A673 (cell line): ENCODE data around the gene PRSS27. TPM values are rescaled to one million over a fixed set of nuclear protein-coding genes. Genes with fewer than 3 reads are reported as not detected.
"Not testable (repeated sequence)": the region's sequence is repeated elsewhere in the genome, so short reads cannot be mapped to it uniquely, and the experiment has no call there.

ENCODE experiments used
- BruUV-seq: library from RNA; stranded (reverse); fragments of 400-500 nt; replicated peaks from 2 replicates; lab custom pipeline; 2021; lab: Mats Ljungman, UMichigan
- CTCF ChIA-PET: fragments of 300-600 bp; sonication (Branson Sonifier 250); formaldehyde crosslinking; loops from one replicate; lab custom pipeline; 2022; ENCODE audit warnings: antibody characterized with exemption; lab: Charles Lee
- POLR2A ChIA-PET: fragments of 300-600 bp; sonication (Branson Sonifier 250); formaldehyde crosslinking; loops from one replicate; lab custom pipeline; 2022; ENCODE audit warnings: antibody characterized with exemption; ENCODE audit not compliant: low non-redundant PET; lab: Charles Lee
- DNase-seq: peaks from one replicate; pipeline ENCODE4 v3.0.0-alpha.2; 2015; ENCODE audit warnings: low spot score
- H3K27ac ChIP-seq: fragments of 200-600 bp; sonication (generic); 2 replicates; pipeline ENCODE4 v1.5.1; 2016; ENCODE audit warnings: mixed run types, low read depth, mild to moderate bottlenecking, mixed read lengths, antibody characterized with exemption, low read length; ENCODE audit not compliant: poor library complexity, severe bottlenecking
- H3K27me3 ChIP-seq: fragments of 200-600 bp; sonication (generic); replicated peaks from 2 replicates; pipeline ENCODE4 v1.6.1; 2017; ENCODE audit warnings: mixed run types, low read depth, mild to moderate bottlenecking, mixed read lengths, antibody characterized with exemption, low read length; ENCODE audit not compliant: insufficient read depth, poor library complexity
- H3K36me3 ChIP-seq: fragments of 200-600 bp; sonication (generic); 2 replicates; pipeline ENCODE4 v1.6.1; 2016; ENCODE audit warnings: mixed run types, mild to moderate bottlenecking, mixed read lengths, antibody characterized with exemption, low read length; ENCODE audit not compliant: insufficient read depth, poor library complexity, severe bottlenecking
- H3K4me1 ChIP-seq: fragments of 200-600 bp; sonication (generic); 2 replicates; pipeline ENCODE4 v1.6.1; 2017; ENCODE audit warnings: mixed run types, mild to moderate bottlenecking, mixed read lengths, antibody characterized with exemption, low read length; ENCODE audit not compliant: insufficient read depth, poor library complexity, severe bottlenecking
- H3K4me3 ChIP-seq: fragments of 200-600 bp; sonication (generic); 2 replicates; pipeline ENCODE4 v1.5.1; 2016; ENCODE audit warnings: low read depth, mixed run types, mild to moderate bottlenecking, mixed read lengths, low read length; ENCODE audit not compliant: poor library complexity, severe bottlenecking
- H3K9me3 ChIP-seq: fragments of 200-600 bp; sonication (generic); 2 replicates; pipeline ENCODE4 v1.6.1; 2016; ENCODE audit warnings: mixed run types, low read depth, mild to moderate bottlenecking, mixed read lengths, antibody characterized with exemption, low read length; ENCODE audit not compliant: poor library complexity, severe bottlenecking
- CTCF ChIP-seq: fragments of 300-800, 200-600 bp; sonication (generic); conservative IDR thresholded peaks from 2 replicates; pipeline ENCODE4 v1.5.1; 2017; ENCODE audit warnings: low read depth, mild to moderate bottlenecking, antibody characterized with exemption, low read length, moderate library complexity, mixed read lengths
- intact Hi-C: fragments of 100-400 bp; cut with micrococcal nuclease; formaldehyde crosslinking; loops from one replicate; pipeline ENCODE4 v1.10.0; 2022; ENCODE audit not compliant: unreplicated experiment
- total RNA-seq: library from RNA; stranded (reverse); gene quantifications from 2 replicates; pipeline ENCODE4 v1.2.3, GENCODE V29; 2021

Gene PRSS27
- total RNA-seq, 1 experiment from 2014 or later: 1.3 TPM

GRCh38 chr16:2671193-2671592, 48.8 kb downstream of the PRSS27 start:
- TF ChIP-seq CTCF: peak; percentile 52
- intact Hi-C loops, H3K27ac ChIP-seq, CTCF ChIA-PET, H3K4me3 ChIP-seq, POLR2A ChIA-PET, BruUV-seq, H3K4me1 ChIP-seq, H3K36me3 ChIP-seq, H3K27me3 ChIP-seq, H3K9me3 ChIP-seq: not testable (repeated sequence)
- DNase-seq: peak; percentile 29

- H3K9me3 ChIP-seq, H3K27me3 ChIP-seq, POLR2A ChIA-PET, H3K27ac ChIP-seq, H3K4me1 ChIP-seq, H3K4me3 ChIP-seq, CTCF ChIA-PET, BruUV-seq, H3K36me3 ChIP-seq, intact Hi-C loops: not testable (repeated sequence)
- peak; percentile 56 for DNase-seq
- peak; percentile 58 for TF ChIP-seq CTCF
Measured at GRCh38 chr16:2670017-2670416, 50.0 kb downstream of the PRSS27 start.

GRCh38 chr16:2669587-2669986, 50.4 kb downstream of the PRSS27 start:
- H3K27ac ChIP-seq, POLR2A ChIA-PET, H3K4me1 ChIP-seq, H3K27me3 ChIP-seq, BruUV-seq, intact Hi-C loops, H3K4me3 ChIP-seq, DNase-seq, H3K36me3 ChIP-seq, CTCF ChIA-PET, H3K9me3 ChIP-seq: not testable (repeated sequence)

- DNase-seq, BruUV-seq: not testable (repeated sequence)
Measured at GRCh38 chr16:2666671-2667070, 53.4 kb downstream of the PRSS27 start.

More at GRCh38 chr16:2666671-2667070, 53.4 kb downstream of the PRSS27 start:
- H3K36me3 ChIP-seq, CTCF ChIA-PET, H3K4me3 ChIP-seq, H3K27me3 ChIP-seq, H3K9me3 ChIP-seq, intact Hi-C loops, POLR2A ChIA-PET, H3K27ac ChIP-seq: not testable (repeated sequence)
- H3K4me1 ChIP-seq: peaks cover 11% of the 10 kb centered on the region
